GM21515 (cell line): ENCODE measurements around the gene UNK.
"Not testable (repeated sequence)": the region's sequence is repeated elsewhere in the genome, so short reads cannot be mapped to it uniquely, and the experiment has no call there.

Experiments used
- ATAC-seq: cut with Tn5 transposase; IDR thresholded peaks from one replicate; pipeline ENCODE4 v1.9.1; 2021; ENCODE audit not compliant: unreplicated experiment

UNK gene

DNA sequence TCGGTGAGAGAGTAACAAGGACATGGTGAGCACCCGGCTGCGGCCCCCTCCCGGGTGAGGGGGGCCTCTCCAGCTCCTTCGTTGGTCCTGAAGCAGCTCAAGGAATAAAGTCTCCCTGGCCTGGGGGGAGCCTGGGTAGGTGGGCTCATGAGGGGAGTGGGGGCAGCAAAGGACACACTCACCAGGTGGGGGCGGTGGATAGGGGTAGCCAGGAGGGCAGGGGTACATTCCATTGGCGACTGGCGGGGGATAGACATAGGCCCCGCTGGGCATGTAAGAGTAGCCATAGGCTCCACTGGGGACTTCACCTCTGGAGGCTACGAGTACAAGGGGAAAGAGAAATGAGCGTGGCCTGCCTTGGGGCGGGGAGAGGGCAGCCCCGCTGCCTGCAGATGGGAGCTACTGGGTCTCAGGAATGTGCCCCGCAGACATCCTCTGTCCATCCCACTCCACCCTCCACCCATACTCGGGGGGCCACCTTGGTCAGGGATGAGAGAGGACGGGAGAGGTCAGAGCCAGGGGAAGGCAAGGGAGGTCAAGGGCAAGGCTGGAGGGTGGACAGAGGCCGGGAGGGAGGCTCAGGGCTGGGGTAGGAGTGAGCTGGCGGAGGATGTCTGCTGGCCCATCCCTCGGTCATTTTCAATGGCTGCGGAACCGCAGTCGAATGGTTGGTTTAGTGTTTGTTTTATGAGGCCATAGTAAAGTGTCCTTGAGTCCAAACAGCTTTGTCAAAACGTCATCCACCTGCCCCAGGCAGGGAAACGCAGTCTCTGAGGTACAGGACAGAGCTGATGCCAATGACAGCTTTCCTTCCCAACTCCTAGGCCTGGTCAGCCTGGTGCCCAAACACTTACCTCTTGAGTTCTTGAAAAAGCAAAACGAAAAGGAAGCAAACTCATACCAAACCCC, 63.3 kb downstream of the UNK start:
- ATAC-seq: no peak

DNA sequence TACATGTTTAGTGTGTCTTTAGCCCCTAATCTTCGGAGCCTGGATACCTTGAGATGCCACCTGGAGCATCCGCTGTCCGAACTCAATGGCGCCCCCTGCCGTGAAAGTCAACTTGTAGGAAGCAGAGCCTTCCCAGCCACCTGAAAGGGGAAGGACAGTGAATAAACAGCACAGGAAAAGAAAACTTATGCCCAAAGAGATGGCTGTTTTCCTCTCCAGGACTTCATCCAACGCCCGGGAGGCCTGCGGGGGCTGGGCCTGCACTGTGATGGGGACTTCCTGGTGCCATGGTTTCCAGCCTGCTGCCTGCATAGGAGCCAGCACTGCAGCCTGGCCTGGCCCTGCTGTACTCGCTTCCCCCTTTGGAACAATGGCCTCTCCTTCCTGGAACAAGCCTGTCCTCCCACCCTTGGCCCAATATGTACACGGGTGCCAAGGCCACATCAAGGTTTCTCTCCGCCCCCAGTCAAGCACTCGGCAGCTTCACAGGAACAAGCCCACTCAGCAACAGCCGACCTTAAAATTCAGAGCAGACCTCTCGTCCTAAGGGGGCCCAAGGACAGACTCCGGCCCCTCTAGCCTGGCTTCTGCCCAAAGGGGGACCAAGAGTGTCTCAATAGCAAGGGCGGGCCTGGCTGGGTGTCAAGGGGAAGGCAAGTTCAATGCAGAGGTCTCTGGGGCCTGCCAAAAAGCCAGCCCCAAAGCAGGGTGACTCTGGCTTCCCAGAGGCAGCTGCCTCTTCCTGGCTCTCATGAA, 64.1 kb downstream of the UNK start:
- ATAC-seq: no peak

DNA sequence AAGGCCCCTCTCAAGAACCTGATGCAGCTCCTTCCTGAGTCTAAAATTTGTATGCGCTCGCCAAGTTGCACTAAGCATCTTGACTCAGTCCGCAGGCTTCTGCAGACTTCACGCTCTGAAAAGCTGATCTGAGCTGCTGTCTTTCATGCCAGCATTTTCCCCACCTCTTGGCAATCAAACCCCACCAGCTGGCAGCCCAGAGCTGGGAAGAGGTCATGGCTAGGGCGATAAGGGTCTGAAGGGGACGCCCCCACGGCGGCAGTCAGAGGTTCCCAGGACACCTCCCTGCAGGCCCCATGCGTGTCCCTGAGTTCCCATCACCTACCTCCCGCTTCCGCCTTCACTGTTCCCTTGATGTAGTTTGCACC, 64.7 kb downstream of the UNK start:
- no peak for ATAC-seq

DNA sequence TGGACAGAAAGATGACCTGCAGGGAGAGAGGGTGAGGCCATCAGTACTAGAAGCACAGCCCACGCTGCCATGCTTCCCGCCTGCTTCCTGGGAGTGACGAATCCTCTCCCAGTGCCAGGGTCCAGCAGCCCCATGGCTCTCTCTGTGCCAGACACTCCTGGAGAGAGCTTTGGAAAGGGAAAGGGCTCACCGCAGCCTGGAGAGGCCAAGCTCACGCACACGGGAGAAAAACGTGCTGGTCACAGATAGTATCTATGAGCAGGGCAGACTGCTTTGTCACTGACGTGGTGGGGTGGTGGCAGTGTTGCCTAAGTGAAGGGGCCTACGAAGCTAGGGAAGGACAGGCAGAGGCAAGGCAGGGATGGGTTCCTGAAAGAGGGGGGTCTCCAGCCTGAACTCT, 65.1 kb downstream of the UNK start:
- ATAC-seq: no peak

DNA sequence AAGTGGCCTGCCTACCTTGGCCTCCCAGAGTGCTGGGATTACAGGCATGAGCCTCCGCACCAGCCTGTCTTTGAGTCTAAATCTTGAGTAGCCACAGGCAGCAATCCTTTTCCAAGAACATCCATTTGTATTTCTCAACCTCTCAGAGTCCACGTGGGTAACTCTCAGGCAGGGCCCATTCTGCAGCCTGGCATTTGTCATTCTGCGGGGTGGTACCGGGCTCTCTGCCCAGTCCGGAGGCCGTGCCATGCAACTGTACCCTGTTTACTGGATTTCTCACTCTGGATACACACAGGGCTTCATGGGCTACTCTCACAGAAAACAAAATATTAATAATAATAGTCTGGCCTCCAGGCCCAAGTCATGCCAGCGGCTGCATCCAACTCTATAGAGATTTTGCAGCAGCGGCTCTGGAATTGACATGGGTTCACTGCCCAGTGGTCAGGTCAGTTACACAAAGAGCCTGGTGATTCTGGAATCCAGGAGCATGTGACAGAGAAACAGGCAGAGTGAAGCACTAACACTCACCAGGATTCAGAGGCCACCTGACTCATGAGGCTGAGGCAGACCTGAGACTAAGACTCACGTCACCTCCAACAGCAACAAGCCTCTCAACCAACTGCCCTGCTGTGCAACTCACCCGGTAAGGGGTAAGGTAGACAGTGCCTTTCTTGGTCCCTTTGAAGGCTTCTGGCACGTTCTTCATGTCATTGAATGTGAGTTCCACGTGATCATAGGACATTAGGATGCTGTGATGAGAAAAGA, 66.5 kb downstream of the UNK start:
- ATAC-seq: no peak

DNA sequence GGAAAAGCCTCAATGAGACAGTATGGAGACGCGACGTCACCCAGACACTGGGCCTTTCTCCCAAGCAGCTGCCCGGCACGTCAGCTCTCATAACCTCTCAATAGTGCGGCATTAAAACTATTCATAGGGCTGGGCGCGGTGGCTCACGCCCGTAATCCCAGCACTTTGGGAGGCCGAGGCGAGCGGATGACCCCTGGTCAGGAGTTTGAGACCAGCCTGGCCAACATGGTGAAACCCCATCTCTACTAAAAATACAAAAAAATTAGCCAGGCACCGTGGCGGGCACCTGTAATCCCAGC, 67.0 kb downstream of the UNK start:
- not testable (repeated sequence) for ATAC-seq

DNA sequence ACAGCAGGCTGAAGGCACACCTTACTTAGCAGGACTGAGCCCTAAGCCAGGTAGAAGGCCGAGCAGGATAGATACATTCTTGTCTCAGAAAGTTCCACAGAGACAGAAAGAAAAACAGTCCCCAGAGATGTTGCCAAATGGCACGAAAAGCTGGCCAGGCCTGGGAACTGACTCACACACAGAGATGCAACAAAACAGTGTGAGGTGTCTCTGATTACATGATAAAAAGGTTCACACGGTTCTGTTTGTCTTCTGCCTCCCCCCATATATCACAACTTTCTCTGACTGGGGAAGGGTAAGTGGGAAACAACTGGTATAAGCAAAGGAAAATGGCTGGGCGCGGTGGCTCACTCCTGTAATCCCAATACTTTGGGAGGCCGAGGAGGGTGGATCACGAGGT, 68.8 kb downstream of the UNK start:
- ATAC-seq: no peak

DNA sequence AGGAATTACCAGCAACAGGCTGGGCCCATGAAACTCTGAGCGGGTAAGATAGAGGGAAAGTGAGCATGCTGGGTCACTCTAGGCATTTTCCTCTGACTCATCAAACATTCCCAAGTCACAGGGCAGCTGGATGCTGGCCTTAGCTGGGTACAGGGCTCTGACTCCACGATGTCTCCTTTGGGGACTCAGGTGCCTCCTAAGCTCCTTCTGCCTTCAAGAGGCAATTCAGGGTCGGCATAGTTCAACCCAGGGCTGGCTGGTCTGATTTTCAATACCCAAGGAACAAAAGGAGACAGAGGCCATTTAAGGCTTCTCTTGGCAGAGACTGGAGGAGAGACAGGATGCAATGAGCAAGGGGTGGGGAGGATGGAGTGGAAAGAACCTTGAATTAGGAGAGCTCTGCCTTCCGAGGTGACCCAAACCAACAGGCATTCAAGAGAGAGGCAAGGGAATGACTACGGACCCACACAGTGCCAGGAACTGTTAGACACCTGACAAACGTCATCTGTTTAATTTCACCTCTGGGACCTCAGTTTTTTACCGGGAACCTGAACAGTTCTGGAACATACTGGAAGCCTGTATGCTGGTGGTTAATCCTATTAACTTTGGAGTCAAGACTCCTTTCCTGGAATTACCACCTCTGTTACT, 69.6 kb downstream of the UNK start:
- ATAC-seq: no peak

DNA sequence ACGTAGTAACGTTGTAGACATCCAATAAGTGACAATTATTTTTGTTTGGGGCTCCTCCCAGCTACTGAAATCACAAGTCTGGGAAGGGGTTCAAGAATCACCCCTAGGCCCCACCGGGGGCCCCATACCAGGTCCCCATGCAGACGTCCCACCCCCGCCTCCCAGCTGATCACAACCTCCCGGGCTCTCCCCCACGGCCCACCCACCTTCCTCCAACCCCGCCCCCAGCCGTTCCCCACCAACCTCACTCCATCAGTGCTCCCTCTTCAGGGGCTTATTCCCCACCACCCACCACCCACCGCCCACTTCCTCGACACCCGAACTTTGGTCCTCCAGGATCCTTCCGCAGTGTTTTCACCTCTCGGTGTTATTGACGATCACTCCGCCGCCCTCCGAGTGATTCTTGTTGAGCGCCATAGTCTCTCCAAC, 70.3 kb downstream of the UNK start:
- no peak for ATAC-seq

DNA sequence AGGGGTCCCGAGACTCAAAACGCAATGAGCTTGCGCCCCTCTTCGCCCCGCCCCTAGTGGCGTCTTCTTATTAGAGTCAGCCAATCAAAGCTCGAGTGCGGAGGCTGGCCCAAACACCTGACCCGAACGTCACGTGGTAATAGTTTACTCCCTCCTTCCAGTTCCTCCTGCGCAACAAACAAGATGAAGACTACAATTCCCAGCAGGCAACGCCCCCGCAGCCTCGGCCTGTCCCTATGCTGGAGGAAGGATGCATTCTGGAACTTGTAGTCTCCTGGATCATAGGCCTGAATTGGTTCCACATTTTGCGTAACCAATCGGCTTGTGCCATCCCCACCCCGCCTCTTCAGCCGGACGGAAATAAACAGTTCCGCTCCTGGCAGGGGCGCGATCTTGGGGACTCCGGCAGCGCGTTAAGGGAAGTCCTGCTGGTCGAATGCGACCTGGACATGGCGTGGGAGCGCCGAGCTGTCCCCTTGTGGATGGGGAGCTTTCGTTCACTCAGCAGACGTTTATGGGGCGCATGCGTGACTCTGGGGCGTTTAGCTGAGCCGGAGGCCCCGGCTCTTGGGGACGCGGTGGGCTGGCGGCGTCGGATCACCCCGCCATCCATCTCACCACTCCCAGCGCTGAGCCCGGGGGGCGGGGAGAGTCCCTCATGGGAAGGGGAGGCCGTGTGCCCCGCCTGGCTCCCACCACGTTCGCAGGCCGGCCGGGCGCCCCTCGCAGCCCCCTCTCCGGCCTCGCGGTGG, 70.9 kb downstream of the UNK start, which contains the start of gene WBP2:
TSS of gene WBP2 (minus strand) at position 26 of the 752 bp plus-strand sequence. CDS start 38 bp downstream, outside the sequence.
- ATAC-seq: peak; percentile 80

DNA sequence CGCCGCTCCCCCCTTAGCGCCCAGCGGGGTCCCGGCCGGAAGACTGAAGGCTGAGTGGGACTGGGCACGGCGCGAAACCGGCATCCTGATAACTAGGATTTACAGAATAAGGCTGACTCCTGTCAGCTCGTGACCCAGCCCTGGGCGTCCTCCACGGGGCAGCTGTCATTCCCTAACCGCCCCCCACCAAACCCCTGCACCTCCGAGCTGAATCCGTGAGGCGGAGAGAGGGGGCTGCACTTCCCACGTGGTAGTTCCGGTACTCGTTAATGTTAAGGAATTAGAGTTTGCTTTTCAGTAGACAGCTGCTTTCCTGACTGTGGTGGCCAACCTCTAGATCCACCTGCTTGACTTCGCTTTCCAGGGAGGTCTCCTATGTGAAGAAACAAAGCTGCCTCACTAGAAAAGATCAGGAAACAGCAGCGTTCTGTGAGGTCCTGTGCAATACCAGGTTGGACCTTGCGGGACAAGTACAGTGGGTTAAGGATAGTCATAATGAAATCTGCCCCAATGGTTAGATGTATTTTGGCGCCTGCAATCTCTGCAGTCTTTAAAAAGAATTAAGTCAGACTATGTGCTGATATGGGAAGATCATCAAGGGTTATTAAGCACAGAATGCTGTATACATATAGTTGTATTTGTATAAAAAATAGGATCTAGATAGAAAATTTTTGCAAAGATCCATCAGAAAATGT, 71.6 kb downstream of the UNK start:
- peak; percentile 1 for ATAC-seq

DNA sequence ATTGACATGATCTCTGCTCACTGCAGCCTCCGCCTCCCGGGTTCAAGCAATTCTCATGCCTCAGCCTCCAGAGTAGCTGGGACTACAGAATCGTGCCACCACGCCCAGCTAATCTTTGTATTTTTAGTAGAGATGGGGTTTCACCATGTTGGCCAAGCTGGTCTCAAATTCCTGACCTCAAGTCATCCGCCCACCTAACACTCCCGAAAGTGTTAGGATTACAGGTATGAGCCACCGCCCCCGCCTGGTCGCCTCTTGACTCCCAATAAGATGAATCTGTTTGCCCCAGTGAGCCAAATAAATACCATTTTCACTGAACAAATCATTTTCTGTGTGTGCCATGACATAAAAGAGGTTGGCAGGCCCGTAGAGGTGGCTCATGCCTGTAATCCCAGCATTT, 74.8 kb downstream of the UNK start:
- ATAC-seq: not testable (repeated sequence)

DNA sequence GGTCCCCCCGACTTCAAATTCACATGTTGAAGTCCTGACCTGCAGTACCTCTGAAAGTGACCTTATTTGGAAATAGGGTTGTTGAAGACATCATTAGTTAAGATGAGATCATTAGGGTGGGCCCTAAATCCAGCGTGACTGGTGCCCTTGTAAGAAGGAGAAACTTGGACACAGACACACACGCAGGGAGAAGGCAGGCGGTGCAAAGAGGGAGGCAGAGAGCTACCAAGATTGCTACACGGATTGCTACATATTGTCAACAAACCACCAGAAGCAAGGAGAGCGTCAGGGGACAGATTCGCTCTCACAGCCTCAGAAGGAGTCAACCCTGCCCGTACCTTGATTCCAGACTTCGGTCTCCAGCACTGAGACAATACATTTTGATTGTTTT, 77.3 kb downstream of the UNK start:
- ATAC-seq: no peak

DNA sequence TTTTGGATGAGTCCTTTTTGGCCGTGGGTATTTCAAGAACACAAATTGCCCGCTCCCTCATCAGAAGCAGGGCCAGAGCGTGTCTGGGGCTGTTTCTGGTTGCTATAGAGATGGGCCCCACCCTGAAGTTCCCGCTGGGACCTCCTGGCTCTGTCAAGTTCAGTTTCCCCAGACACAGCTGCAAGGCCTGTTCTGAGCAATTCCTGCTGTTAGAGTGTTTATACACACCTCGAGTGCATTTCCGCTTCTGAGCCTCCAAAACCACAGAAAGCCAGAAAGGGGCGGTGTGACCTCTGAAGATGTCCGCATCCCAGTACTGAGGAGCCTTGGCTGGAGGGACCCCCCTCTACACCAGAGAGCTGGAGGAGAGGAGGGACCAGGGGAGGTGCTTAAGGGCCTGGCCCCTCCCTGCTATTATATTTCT, 79.9 kb downstream of the UNK start:
- peak; percentile 88 for ATAC-seq

DNA sequence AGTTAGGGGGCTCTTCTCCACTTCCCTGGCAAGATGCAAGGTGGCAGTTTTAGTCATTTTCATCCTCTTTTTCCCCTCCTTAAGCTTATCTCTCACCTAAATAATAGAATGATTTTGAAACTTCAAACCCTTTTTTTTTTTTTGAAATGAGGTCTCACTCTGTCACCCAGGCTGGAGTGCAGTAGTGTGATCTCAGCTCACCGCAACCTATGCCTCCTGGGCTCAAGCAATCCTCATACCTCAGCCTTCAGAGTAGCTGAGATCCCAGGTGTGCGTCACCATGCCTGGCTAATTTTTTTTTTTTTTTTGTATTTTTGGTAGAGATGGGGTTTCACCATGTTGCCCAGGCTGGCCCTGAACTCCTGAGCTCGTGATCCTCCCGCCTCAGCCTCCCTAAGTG, 80.3 kb downstream of the UNK start:
- ATAC-seq: peak; percentile 20

DNA sequence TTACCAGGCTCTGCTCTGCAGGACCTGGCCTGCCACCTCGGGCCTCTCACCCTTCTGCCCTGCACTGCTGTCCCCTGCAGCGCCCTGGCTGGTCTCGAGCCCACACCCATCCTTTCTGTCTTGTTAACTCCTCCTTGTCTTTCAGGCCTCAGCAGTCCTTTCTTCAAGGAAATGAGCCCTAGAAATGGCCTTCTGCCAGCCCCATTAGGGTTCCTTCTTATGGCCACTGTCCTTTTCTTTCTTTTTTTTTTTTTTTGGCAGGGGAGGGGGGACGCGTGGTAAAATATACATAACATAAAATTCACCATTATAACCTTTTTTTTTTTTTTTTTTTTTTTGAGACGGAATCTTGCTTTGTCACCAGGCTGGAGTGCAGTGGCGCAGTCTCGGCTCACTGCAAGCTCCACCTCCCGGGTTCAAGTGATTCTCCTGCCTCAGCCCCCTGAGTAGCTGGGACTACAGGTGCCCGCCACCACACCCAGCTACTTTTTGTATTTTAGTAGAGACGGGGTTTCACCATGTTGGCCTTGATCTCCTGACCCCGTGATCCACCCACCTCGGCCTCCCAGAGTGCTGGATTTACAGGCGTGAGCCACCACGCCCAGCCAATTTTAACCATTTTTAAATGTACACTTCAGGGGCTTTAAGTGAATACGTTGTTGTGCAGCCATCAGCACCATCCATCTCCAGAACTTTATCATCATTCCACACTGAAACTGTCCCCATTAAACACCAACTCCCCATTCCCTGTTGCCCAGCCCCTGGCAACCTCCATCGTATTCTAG, 81.0 kb downstream of the UNK start:
- not testable (repeated sequence) for ATAC-seq

DNA sequence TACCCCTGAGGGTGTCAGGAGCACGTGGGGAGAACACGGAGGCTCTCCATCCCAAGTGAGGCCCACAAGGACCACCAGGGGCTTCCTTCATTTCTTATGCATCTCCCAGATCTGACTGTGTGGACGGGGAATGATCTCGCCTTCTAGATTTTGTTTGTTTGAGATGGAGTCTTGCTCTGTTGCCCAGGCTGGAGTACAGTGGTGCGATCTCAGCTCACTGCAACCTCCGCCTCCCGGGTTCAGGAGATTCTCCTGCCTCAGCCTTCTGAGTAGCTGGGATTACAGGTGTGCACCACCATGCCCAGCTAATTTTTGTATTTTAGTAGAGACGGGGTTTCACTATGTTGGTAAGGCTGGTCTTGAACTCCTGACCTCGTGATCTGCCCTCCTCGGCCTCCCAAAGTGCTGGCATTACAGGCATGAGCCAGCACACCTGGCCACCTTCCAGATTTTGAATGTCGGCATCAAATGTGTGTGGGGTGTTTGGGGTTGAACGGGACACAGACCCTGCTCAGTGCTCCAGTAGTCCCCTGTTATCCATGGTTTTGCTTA, 84.2 kb downstream of the UNK start:
- ATAC-seq: not testable (repeated sequence)

DNA sequence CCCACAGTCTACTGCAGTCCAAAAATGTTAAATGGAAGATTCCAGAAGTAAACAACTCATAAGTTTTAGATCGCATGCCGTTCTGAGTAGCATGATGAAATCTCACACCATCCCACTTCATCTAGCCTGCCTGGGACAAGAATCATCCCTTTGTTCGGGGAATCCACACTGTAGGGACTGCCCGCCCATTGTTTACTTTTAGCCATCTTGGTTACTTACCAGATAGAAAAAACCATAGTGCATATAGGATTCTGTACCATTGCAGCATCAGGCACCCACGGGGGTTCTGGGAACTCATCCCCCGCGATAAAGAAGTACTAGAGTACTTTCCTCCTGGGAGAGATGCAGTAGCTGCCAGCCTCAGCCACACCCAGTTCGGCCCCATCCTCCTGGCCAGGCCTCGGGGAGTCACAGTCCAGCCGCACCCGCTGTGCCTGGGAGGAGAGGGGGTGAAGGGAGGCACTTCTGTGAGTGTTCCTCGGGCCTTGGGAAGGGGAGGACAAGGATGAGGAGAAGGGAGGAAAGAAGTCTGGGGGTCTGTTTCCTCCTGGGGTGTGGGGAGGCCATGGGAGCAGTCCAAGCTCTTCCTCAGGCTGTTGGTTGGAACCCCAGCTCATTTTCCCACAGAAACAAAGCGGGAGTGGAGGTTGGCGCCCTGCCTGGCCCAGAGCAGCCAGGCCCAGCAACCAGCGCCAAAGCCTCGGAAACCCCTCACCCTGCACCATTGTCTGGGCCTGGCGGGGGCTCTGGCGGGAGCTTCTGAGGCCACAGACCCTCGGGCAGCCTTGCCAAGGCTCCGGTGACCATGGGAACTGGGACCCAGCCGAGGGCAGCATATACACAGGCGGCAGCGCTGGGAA, 84.9 kb downstream of the UNK start:
- ATAC-seq: no peak
